Stimulated activated memory B cell treated with anti-CD40 and anti-IgM and Interleukin-4, amounts not matched to agents 10 μg/mL and 1 μg/mL and 100 μg/mL, for 72 hours (primary cell): ENCODE measurements around the gene RNASET2.
"Not testable (repeated sequence)": the region's sequence is repeated elsewhere in the genome, so short reads cannot be mapped to it uniquely, and the experiment has no call there.

Experiments used
- ATAC-seq: fragments of 150-1000 bp; cut with Tn5 transposase; 2 replicates; pipeline ENCODE4 v1.10.0; 2021
- H3K27ac Mint-ChIP-seq: one replicate; pipeline ENCODE4 v1.8.0; 2022; ENCODE audit warnings: mild to moderate bottlenecking, mixed read lengths
- H3K27me3 Mint-ChIP-seq: one replicate; pipeline ENCODE4 v1.8.0; 2022; ENCODE audit warnings: mixed read lengths
- H3K36me3 Mint-ChIP-seq: one replicate; pipeline ENCODE4 v1.8.0; 2022; ENCODE audit warnings: mixed read lengths
- H3K4me1 Mint-ChIP-seq: one replicate; pipeline ENCODE4 v1.8.0; 2022; ENCODE audit warnings: mixed read lengths
- H3K4me3 Mint-ChIP-seq: one replicate; pipeline ENCODE4 v1.8.0; 2022; ENCODE audit warnings: mild to moderate bottlenecking, moderate library complexity, mixed read lengths
- H3K9me3 Mint-ChIP-seq: one replicate; pipeline ENCODE4 v1.8.0; 2022; ENCODE audit warnings: mixed read lengths

RNASET2 gene

GRCh38 chr6:166955865-166956443 lies 396 bp downstream of the RNASET2 start:
- Mint-ChIP-seq H3K4me3 (peak overlapping the region; percentile 88), H3K36me3 (peaks cover 7% of the 10 kb centered on the region), H3K27ac (peak overlapping the region; percentile 97), H3K4me1 (peaks cover 90% of the 10 kb centered on the region), H3K9me3 (no peaks in the 10 kb centered on the region), H3K27me3 (no peaks in the 10 kb centered on the region)
- peak; percentile 16 for ATAC-seq

GRCh38 chr6:166955121-166955864 lies 1.1 kb downstream of the RNASET2 start:
- Mint-ChIP-seq H3K36me3 (peaks cover 7% of the 10 kb centered on the region), H3K9me3 (no peaks in the 10 kb centered on the region), H3K4me1 (peaks cover 90% of the 10 kb centered on the region), H3K27me3 (no peaks in the 10 kb centered on the region), H3K27ac (peak overlapping the region; percentile 97), H3K4me3 (peak overlapping the region; percentile 88)
- ATAC-seq, result no peak

GRCh38 chr6:166954118-166954713 lies 2.1 kb downstream of the RNASET2 start:
- peaks cover 89% of the 10 kb centered on the region for H3K4me1 Mint-ChIP-seq
- H3K9me3 Mint-ChIP-seq, result no peaks in the 10 kb centered on the region
- H3K27ac Mint-ChIP-seq, result peak overlapping the region; percentile 97
- no peak for ATAC-seq
- no peaks in the 10 kb centered on the region for H3K27me3 Mint-ChIP-seq
- H3K4me3 Mint-ChIP-seq, result peak overlapping the region; percentile 88
- H3K36me3 Mint-ChIP-seq, result peaks cover 12% of the 10 kb centered on the region

- ATAC-seq, result no peak
- Mint-ChIP-seq H3K9me3 (no peaks in the 10 kb centered on the region), H3K4me1 (peaks cover 76% of the 10 kb centered on the region), H3K4me3 (no peak overlapping the region), H3K27ac (peak overlapping the region; percentile 97), H3K36me3 (peaks cover 12% of the 10 kb centered on the region), H3K27me3 (no peaks in the 10 kb centered on the region)
Observed at GRCh38 chr6:166952567-166953486, 3.5 kb downstream of the RNASET2 start.

- peaks cover 12% of the 10 kb centered on the region for H3K36me3 Mint-ChIP-seq
Observed at GRCh38 chr6:166952121-166952520, 4.2 kb downstream of the RNASET2 start.

GRCh38 chr6:166951670-166952060 lies 4.7 kb downstream of the RNASET2 start:
- Mint-ChIP-seq H3K36me3 (peaks cover 12% of the 10 kb centered on the region), H3K4me3 (peak overlapping the region; percentile 85), H3K4me1 (peaks cover 69% of the 10 kb centered on the region), H3K9me3 (no peaks in the 10 kb centered on the region), H3K27me3 (no peaks in the 10 kb centered on the region), H3K27ac (peak overlapping the region; percentile 97)
- no peak for ATAC-seq

More at GRCh38 chr6:166952121-166952520, 4.2 kb downstream of the RNASET2 start:
- no peak for ATAC-seq
- Mint-ChIP-seq H3K4me3 (peak overlapping the region; percentile 18), H3K9me3 (no peaks in the 10 kb centered on the region), H3K27ac (peak overlapping the region; percentile 97), H3K27me3 (no peaks in the 10 kb centered on the region), H3K4me1 (peaks cover 73% of the 10 kb centered on the region)

- Mint-ChIP-seq H3K4me1 (peaks cover 69% of the 10 kb centered on the region), H3K4me3 (peak overlapping the region; percentile 85), H3K27ac (peak overlapping the region; percentile 97), H3K36me3 (peaks cover 15% of the 10 kb centered on the region)
- peak; percentile 94 for ATAC-seq
- not testable (repeated sequence) for H3K9me3 Mint-ChIP-seq, H3K27me3 Mint-ChIP-seq
Observed at GRCh38 chr6:166950892-166951669, 5.3 kb downstream of the RNASET2 start.

GRCh38 chr6:166950443-166950821 lies 5.9 kb downstream of the RNASET2 start:
- peak; percentile 75 for ATAC-seq
- Mint-ChIP-seq H3K9me3 (no peaks in the 10 kb centered on the region), H3K27me3 (no peaks in the 10 kb centered on the region), H3K27ac (peak overlapping the region; percentile 97), H3K4me1 (peaks cover 66% of the 10 kb centered on the region), H3K36me3 (peaks cover 19% of the 10 kb centered on the region), H3K4me3 (peak overlapping the region; percentile 85)

- ATAC-seq, result peak; percentile 21
- Mint-ChIP-seq H3K4me3 (peak overlapping the region; percentile 85), H3K4me1 (peaks cover 66% of the 10 kb centered on the region), H3K36me3 (peaks cover 26% of the 10 kb centered on the region), H3K9me3 (peaks cover 3% of the 10 kb centered on the region), H3K27me3 (no peaks in the 10 kb centered on the region), H3K27ac (peak overlapping the region; percentile 97)
Observed at GRCh38 chr6:166949528-166950442, 6.6 kb downstream of the RNASET2 start.

- H3K27ac Mint-ChIP-seq, result peak overlapping the region; percentile 97
- not testable (repeated sequence) for H3K9me3 Mint-ChIP-seq, H3K4me3 Mint-ChIP-seq, ATAC-seq, H3K27me3 Mint-ChIP-seq
- H3K4me1 Mint-ChIP-seq, result peaks cover 57% of the 10 kb centered on the region
- H3K36me3 Mint-ChIP-seq, result peaks cover 30% of the 10 kb centered on the region
Observed at GRCh38 chr6:166948724-166949123, 7.6 kb downstream of the RNASET2 start.

GRCh38 chr6:166947251-166947650 lies 9.1 kb downstream of the RNASET2 start:
- H3K4me3 Mint-ChIP-seq, result no peak overlapping the region
- H3K27ac Mint-ChIP-seq, result peak overlapping the region; percentile 24
- peaks cover 32% of the 10 kb centered on the region for H3K36me3 Mint-ChIP-seq
- H3K9me3 Mint-ChIP-seq, result peaks cover 3% of the 10 kb centered on the region
- no peak for ATAC-seq
- no peaks in the 10 kb centered on the region for H3K27me3 Mint-ChIP-seq
- H3K4me1 Mint-ChIP-seq, result peaks cover 47% of the 10 kb centered on the region

- Mint-ChIP-seq H3K4me3 (no peak overlapping the region), H3K4me1 (peaks cover 36% of the 10 kb centered on the region), H3K27me3 (no peaks in the 10 kb centered on the region), H3K27ac (no peak overlapping the region), H3K36me3 (peaks cover 32% of the 10 kb centered on the region), H3K9me3 (peaks cover 3% of the 10 kb centered on the region)
- ATAC-seq, result no peak
Observed at GRCh38 chr6:166946125-166946524, 10.2 kb downstream of the RNASET2 start.

GRCh38 chr6:166944666-166945256 lies 11.6 kb downstream of the RNASET2 start:
- H3K36me3 Mint-ChIP-seq, result peaks cover 27% of the 10 kb centered on the region
- H3K27ac Mint-ChIP-seq, result peak overlapping the region; percentile 77
- ATAC-seq, result no peak
- peaks cover 3% of the 10 kb centered on the region for H3K9me3 Mint-ChIP-seq
- H3K4me3 Mint-ChIP-seq, result no peak overlapping the region
- H3K27me3 Mint-ChIP-seq, result no peaks in the 10 kb centered on the region
- peaks cover 23% of the 10 kb centered on the region for H3K4me1 Mint-ChIP-seq
